ENCODE measurements around the gene CTPS1. TPM values are rescaled to one million over a fixed set of nuclear protein-coding genes. Genes with fewer than 3 reads are reported as not detected.

The CTPS1 gene
- total and polyA plus RNA-seq, 2 experiments from 2014 or later, result 31.8 to 93.9 TPM

DNA sequence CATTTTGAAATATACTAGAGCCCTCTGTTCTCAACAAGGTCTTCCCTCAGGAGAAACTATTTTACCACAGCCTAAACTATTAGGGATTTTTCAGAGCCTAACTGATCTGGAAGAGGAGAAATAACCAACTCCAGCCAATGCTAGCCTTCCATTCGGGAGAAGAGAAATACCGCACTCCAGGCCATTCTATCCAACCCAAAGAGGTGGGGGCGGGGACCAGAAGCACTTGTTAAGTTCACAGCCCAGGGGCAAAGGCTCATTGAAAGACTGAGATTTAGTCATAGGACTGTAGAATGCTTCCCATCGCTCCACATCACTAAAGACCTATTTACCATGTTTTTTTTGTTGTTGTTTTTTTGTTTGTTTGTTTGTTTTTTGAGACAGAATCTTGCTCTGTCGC is 77.4 kb downstream of the CTPS1 start:
- H3K9me3 Mint-ChIP-seq, result peaks cover 8% of the 10 kb centered on the region; the same call in 2 of the 3 replicates
- TF ChIP-seq ZNF114 (CRISPR knock-in tag; IDR thresholded peaks at IDR 0.05), result no peak
- no peak for TF ChIP-seq CREB1 (CRISPR knock-in tag; IDR thresholded peaks at IDR 0.05; ENCODE audit: low read depth)
- no peak for TF ChIP-seq ZNF462 (CRISPR knock-in tag; IDR thresholded peaks at IDR 0.05)
- TF ChIP-seq, protein P1, sequence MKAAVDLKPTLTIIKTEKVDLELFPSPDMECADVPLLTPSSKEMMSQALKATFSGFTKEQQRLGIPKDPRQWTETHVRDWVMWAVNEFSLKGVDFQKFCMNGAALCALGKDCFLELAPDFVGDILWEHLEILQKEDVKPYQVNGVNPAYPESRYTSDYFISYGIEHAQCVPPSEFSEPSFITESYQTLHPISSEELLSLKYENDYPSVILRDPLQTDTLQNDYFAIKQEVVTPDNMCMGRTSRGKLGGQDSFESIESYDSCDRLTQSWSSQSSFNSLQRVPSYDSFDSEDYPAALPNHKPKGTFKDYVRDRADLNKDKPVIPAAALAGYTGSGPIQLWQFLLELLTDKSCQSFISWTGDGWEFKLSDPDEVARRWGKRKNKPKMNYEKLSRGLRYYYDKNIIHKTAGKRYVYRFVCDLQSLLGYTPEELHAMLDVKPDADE (IDR thresholded peaks at IDR 0.05), result no peak
- no peak for TF ChIP-seq CTCF (conservative IDR thresholded peaks at IDR 0.05; ENCODE audit: low read depth in 2 of 2)
- TF ChIP-seq NANOG (IDR thresholded peaks at IDR 0.05; ENCODE audit: borderline replicate concordance), result no peak
- no peak for TF ChIP-seq ZNF331 (CRISPR knock-in tag; IDR thresholded peaks at IDR 0.05; ENCODE audit: low read depth)
- TF ChIP-seq EZH2phosphoT487 (IDR thresholded peaks at IDR 0.05; ENCODE audit: unreplicated experiment), result no peak
- TF ChIP-seq STAT1 (IDR thresholded peaks at IDR 0.05; ENCODE audit: unreplicated experiment), result no peak
- no peak for TF ChIP-seq POLR2AphosphoS5 (IDR thresholded peaks at IDR 0.05; ENCODE audit: low read depth)
- TF ChIP-seq EZH2 (IDR thresholded peaks at IDR 0.05; ENCODE audit: low read depth, unreplicated experiment), result no peak

More for the DNA sequence above, 77.4 kb downstream of the CTPS1 start:
- Histone ChIP-seq H3K4me1 (ENCODE audit: insufficient read depth) (no peaks in the 10 kb centered on the region), H3K36me3 (ENCODE audit: insufficient read depth) (no peaks in the 10 kb centered on the region), H3K79me2 (replicated peaks; ENCODE audit: insufficient read depth) (no peaks in the 10 kb centered on the region), H2AFZ (no peak overlapping the region), H3K4me3 (no peak overlapping the region), H3K4me2 (no peak overlapping the region), H3K9me2 (ENCODE audit: insufficient read depth) (no peaks in the 10 kb centered on the region), H3K27ac (ENCODE audit: low read depth) (no peak overlapping the region), H4K20me1 (replicated peaks; ENCODE audit: insufficient read depth) (no peaks in the 10 kb centered on the region; the same call in 1 of the 2 replicates), H3K27me3 (ENCODE audit: insufficient read depth) (no peaks in the 10 kb centered on the region), H3F3A (replicated peaks; ENCODE audit: low read depth) (no peaks in the 10 kb centered on the region)
- Mint-ChIP-seq H3K36me3 (ENCODE audit: low read depth) (peaks cover 36% of the 10 kb centered on the region), H3K4me3 (no peak overlapping the region), H3K27ac (no peak overlapping the region), H3K27me3 (ENCODE audit: insufficient read depth, low read depth, poor library complexity) (no peaks in the 10 kb centered on the region), H3K4me1 (peaks cover 4% of the 10 kb centered on the region; the same call in 1 of the 3 replicates)
- DNase-seq (ENCODE audit: low spot score) (peak; percentile 38), ATAC-seq (peak; percentile 62)
